Measurements from ENCODE around the gene CHL1.

Gene CHL1

DNA sequence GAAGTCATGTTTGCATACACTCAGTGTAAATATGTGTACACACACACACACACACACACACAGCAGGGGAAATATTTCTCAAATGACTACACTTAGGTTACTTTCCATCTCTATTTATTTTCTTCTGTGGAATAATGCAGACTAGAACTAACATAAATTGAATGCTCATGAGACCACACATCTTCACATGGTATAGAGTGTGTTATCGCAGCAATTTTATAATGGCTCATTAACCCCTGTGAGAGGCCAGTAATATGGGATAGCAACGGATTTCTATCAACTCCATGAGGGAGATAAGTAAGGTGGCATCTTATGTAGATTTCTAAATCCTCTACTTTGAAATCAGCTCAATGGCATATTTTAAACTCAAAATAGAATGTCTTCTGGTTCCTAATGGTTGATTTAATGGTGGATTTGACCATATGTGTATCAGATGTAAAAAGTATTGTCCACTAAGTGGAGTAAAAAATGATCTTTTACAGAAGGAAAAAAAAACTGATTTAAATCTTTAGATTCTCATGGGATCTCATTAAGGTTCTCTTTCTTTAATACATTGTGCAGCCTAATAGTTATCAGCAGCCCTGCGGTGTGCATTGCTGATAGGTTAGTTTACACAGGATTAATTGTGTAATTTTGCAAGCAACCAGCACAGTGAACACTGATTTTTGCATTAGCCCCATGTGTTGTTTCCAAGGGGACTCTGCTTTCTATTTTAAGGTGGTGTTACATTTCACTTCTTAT is 32.0 kb downstream of the CHL1 start:
- no peak for DNase-seq (ENCODE audit: low spot score)

DNA sequence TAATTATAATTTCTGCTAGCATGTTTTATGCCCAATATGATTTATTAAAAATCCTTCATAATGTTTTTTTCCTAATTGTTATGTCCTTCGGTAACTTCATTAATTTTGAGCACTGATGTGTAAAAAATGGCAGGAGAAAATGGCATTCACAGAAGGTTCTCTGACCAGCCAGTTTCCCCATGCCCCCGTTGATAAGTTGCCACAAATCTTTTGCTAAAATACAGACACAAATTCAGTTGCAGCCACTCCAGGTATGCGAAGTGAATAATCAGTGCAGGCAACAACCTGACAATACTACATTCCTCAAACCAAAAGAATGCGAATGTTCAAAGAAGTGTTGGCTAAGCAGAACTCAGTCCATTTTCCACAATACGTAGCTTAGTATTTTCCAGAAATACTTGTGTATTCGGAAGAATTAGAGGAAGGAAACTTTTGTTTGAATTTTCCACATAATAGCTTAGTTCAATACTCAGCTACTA is 32.7 kb downstream of the CHL1 start:
- no peak for DNase-seq (ENCODE audit: low spot score)

DNA sequence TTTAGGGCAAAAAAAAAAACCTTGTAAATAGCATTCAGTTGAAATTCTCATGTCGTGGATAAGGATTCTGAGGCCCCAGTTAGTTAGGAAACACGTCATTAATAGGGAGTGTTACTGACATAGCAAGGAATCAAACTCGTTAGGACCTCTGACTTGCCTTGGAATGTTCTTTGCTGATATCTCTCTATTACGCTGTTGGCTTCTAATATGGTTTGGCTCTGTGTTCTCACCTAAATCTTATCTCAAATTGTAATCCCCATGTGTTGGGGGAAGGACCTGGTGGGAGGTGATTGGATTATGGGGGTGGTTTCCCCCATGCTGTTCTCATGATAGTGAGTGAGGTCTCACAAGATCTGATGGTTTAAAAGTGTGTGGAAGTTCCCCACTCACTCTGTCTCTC is 40.3 kb downstream of the CHL1 start:
- DNase-seq (ENCODE audit: low spot score), result no peak

DNA sequence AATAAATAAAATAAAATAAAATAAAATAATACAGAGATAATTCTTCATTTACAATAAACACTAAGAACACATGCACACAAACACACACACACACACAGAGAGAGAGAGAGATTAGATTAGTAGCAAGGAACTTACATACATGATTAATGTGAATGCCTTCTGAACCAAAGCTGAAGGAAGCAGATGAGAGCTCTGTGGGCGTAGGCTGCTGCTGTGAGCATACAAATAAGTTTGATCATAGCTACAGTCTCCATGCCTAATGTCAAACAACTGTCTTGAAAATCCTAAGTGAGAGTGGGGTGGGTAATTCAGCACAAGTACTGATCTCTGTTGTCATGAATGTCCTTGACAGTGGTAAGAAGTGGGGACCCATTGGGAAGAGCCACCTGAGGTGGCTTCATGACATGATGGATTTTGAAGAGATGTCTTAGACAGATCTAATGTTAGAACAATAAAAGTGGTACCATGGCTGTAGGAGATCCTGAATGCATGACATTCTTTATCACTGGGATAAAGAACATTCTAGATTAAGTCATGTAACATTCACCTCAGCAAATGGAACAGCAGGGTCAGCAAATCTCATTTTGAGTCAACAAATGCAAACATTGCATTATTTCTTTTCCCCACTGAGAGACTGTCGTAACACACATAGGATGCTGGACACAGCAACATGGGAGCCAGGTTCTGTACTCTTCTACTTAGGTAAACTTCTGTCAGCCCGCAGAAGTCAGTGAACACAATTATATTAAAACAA is 46.2 kb downstream of the CHL1 start:
- no peak for DNase-seq (ENCODE audit: low spot score)

DNA sequence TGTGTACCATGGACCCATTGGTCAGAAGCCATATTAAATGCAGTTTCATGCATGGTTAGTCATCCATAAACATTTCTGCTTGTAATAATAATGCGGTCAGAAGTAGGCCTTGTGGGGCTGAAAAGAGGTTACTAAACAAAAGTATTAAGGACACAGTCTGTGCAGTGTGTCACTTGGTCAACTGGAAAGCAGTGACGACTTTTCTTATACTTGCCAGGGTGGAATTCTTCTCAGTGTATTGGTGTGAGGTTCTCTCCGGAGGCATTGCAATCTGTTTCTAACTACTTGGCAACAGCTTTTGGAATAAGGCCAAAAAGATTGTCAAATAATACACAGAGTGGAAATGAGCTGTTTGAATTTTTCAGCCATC is 46.8 kb downstream of the CHL1 start:
- DNase-seq (ENCODE audit: low spot score), result no peak

DNA sequence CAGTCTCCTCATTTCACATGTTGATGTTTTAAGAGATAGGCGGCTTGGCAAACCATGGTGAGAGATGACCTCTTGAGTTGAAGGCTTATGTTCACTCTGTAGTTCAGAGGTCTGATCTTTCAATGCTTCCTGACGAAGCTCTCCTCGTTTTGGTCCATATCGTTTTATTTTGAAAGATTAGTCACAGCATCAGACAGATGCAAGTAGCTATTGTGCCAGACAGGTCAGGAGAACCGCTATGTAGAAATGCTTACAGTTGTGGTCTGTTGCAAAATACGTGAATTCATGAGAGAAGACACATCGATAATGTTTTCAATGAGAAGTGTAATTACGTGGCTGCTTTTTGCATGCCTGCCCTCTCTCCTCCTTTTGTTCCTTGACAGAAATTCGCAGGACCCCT is 47.5 kb downstream of the CHL1 start:
- DNase-seq (ENCODE audit: low spot score), result no peak

DNA sequence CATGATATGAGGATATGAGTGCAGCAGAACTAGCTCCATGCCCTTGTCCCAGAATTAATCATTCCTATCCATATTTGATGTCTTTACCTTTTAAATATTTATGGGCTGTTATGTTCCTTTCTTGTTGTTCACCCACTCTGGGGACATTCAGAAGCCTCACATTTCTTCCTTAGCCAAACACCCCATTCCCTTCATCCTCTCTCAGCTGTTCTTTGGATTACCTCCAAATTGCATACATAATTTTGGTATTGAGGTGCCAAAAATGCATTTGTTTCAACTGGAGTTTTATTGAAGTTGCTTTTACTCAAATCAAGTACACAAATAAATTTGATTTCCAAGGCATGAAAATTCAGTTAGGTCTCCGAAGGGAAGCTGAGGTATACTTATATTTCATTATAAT is 51.4 kb downstream of the CHL1 start:
- no peak for DNase-seq (ENCODE audit: low spot score)

DNA sequence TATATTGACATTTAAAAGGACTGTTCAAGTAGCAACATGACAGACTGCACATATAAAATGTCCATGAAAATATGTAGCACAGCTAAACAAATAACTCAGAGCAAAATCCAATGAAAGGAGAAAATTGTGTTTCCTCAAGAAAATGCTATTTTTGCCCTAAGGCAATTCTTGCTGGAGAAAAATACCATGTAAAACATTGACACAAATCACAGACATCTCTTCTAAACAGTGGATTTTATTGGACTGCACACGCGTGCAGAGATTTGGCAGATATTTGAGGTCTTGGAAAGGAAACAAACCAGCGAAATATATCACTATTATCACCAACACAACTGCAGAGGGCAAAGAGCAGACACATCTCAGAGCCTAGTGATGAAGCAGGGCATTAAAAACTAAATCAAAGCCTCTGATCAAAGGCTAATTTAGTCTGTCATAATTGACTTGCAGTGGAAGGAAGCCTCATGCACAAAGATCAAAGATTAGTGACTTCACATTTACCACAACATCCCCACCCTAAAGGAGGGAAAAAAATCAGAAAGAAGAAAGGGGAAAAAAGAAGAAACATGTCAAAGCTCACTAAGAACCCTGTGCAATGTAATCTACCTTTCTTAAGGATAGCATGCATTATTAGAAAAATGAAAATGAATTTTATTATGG is 52.4 kb downstream of the CHL1 start:
- DNase-seq (ENCODE audit: low spot score), result no peak

DNA sequence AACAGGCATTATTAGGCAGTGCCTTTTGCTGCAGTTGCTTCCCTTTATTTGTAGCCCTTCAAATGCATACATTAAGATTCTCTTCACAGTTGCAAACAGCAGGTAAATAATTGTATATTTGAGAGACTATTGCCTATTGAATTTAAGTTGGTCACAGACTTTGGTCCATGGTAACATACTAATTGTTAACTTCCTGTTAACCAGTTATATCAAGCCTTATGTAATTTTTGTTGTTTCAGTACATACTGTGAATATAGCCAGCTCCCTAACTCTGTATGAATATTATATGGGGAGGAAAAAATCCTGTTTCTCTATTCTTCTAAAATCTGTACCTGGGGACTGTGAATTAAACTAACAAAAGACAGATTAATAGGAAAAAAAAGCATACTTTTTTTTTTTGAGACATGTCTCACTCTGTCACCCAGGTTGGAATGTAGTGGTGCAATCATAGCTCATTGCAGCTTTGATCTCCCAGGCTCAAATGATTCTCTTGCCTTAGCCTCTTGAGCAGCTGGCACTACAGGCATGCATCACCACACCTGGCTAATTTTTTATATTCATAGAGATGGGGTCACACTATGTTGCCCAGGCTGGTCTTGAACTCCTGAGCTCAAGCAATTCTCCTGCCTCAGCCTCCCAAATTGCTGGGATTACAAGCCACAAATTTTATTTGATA is 53.2 kb downstream of the CHL1 start:
- DNase-seq (ENCODE audit: low spot score), result no peak

DNA sequence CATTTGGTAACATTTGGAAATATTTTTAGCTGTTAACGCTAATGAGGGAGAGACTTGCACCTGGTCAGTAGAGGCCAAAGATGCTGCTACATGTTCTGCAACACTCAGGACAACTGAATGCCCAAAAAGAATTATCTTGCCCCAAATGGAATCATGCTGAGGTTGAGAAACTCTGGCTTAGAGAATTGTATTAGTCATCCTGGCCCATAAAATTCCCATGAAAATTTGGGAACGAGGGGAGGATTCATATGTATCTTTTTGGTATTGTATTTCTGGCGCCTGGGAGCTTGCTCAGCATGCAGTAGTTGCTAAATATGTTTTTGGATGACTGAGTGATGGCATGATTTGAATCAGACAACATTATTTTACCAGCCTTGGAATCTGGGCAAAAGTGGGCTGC is 59.9 kb downstream of the CHL1 start:
- DNase-seq (ENCODE audit: low spot score), result no peak

DNA sequence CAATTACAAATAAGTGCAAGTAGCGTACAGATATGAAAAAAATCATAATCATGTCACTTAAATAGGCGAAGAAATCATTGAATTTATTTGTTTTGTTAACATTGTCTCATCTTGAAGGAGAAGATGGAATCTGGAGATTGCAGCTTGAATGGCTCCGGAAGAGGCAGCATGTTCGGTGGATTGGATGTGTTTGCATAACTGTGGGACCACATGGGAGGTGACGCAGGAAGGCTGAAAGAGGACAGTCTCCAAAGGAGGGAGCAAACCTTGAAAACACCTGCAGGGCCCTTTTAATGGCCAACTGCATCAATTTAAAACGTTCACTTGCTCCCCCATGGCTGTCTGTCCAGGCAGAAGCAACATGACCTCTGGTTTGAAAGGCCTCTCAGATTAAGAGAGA is 61.3 kb downstream of the CHL1 start:
- DNase-seq (ENCODE audit: low spot score), result no peak

DNA sequence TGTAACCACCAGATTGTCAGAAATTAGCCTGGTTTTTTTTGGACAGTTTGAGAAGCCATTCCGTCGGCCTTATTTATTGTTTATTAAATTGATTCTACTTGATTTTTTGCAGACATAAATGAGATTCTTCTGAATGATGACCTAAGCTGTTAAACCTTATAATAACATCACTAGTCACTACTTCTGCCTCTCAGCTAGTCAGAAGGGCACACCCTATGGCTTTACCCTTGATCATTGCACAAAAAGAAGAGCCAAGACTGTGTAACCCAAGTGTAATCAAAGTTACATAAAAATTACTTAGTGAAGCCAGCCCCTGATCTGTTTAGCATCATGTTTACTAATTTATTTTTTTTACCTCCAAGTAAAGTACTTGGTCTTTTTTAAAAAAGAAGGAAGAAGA is 64.3 kb downstream of the CHL1 start:
- no peak for DNase-seq (ENCODE audit: low spot score)

DNA sequence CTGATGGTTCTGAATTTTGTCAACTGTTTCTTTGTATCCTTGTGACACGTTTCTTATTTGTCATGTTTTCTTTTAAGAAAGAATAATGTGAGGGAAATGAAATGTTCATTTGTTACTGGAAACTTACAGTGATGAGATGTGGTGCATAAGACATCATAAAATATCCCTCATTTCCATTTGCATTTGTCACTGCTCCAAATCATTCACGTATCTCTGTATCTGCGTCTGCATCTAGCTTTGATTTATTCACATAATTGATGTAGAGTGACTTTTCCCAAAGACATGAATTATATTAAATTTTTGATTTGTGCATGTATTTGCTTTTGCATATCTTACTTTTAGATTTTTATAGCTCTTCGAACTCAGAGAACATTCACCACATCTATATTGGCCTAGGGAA is 66.8 kb downstream of the CHL1 start:
- DNase-seq (ENCODE audit: low spot score), result no peak

DNA sequence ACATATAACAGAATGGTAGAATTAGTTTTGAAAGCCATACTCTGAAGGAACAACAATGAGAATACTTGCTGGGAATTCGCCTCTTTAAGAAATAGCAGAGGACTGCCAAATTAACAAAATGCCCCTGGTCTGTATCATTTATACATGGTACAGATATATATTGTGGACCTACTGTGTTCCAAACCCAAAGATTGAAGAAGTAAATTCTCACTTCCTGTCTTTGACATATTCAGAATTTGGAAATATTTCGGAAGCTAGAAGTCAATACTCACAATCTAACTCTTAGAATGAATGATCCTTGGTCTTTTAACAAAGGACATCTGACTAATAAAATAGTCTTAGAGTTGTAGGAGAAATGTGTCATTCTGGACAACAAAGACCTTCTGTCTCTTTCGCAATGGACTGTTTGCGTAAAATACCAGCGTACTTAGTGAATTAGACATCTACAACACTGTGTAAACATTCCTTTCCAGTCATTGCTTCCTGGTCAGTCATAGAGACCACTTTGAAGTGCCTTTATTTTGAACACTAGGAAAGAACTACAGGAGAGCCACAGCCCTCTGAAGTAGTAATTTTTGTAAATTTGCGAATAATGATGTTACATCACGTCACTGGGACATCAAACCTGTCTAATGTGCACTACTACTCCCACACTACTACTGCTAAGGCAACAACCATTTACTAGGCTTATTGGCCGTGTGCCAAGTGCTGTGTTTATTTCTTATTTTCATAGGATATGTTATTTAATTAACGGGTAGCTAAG is 68.0 kb downstream of the CHL1 start:
- no peak for DNase-seq (ENCODE audit: low spot score)

DNA sequence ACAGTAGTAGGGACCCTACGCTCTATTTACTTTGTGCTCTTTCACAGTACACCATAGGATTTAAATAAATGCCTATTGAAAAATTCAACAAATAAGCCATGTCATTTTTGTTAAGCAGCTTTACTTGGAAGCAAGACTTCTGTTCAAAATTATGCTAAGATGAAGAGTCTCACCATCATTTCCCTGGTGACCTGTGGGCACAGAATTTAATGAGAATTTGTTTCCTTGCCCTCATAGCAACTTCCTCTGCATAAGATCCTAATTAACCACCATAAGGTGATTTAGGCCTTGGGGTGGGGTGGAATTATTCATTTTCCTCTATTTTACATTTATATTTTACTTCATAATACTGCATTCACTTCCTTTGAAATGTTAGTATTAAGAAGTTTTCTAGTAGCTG is 70.5 kb downstream of the CHL1 start:
- DNase-seq (ENCODE audit: low spot score), result no peak

DNA sequence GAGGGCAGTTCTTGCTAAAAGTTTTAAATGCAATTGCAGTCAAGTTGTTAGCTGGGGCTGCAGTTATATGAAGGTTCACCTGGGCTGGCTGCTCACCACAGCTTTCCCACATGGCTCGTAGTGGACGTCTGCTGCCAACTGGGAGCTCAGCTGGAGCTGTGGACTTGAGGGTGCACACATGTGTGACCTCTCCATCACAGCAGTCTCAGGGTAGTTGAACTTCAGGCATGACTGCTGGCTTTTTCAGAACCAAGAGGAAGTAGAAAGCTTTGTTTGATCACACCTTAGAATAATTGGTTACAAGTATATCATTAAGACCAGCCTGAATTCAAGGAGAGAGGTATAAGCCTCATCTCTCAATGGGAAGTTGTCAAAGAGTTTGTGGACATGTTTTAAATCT is 74.1 kb downstream of the CHL1 start:
- DNase-seq (ENCODE audit: low spot score), result no peak

DNA sequence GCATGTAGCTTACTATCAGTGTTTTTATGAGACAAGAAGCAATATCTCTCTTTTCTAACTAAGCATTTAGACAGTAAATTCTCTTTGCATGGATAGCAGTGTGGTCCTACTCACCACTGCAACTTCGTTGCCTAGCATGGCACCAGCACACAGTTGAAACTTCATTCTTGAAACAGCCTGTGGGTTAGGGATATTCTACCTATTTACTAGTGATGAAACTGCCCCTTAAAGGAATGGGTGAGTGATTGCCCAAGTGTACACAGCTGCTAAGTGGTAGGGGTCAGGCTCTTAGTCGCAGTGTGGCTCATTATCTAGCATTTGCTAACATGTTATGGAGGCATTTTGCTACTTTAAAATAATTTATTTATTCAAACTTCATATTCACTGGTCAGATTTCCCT is 78.4 kb downstream of the CHL1 start:
- no peak for DNase-seq (ENCODE audit: low spot score)

DNA sequence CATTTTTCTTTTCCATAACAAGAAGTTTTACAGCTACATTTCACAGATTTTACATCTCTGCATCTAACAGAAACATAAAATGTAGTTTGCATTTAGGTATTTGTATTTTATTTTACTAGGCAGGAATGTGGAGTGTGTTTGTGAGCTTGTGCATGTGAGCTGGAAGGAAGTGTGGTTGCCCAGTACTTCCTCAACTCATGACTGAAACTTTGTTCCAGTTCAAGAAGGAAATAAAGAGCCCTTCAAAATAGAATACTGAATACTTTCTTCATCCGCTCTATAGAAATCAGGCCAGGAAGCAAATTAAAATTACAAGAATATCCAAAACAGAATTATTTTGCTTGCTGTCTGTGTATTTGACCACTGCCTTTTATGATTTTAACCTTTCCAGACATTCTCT is 81.3 kb downstream of the CHL1 start:
- no peak for DNase-seq (ENCODE audit: low spot score)

DNA sequence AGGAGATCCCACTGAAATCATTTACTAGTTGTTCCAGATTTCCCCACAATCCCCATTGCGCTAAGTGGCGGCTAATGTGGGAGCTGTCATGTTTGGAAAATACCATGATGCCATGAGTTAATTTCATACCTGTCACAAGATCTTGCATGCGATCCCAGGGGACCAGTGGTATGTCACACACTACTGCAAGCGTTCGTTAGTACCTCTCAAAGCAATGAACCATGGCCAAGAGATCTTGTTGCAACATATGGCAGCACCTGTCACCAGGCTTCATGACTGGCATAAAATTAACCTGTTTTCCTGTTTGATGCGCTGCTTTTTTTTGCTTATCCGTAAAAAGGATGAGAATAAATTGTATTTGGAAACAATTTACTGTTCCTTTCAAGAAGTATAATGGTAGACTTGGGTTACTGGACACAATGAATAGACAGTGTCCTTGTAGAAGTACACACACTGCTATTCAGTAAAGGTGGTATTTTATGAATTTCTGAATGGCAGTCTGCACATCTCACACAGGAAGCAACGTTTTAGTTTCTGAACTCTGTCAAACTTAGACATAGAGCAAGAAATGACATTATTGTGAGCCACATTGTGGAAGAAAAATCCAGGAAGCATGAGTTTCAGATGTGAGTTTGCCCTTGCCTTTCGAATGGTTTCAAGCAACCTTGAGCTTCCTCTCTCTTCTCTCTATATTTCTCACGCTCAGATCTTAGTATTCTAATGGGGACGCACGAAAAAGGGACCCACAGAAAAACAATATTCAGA is 81.9 kb downstream of the CHL1 start:
- no peak for DNase-seq (ENCODE audit: low spot score)

DNA sequence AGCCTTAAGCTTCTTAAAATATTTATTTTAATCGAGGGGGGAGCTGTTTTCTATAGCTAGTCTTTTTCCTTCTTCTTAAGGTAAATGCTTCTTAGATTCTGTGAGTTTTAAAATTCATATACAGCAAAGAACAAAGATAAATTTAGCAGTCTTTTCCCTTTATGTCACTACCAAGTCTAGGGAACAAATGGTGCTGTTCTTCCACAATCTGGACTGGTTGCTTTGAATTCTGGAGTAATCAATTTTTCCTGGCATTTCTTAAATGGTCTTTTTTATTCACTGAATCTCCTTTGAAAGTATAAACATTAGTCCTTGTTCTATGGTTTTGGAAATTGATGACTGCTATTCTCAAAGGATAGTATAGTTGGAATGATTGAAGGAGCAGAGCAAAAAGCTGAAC is 82.8 kb downstream of the CHL1 start:
- no peak for DNase-seq (ENCODE audit: low spot score)

DNA sequence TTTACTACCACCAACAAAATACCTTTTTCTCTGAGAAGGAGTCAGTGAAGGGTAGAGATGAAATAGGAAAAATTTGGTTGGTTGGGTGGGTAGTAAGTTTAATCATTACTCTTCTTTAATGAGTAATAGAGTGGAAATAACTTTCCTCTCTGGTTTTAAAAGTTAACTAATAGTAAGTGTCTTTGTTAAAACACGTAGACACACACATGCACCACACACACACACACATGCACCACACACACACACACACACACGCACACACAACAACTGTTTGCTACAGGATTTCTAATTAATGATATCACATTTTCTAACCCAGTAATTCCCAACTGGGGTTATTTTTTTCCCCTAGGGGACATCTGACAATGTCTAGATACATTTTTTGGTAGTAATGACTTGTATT is 84.1 kb downstream of the CHL1 start:
- DNase-seq (ENCODE audit: low spot score), result no peak

All from CD4-positive, alpha-beta T cell treated with Interleukin-6 at 100 ng/mL for 8 hours (primary cell).